HG03159 (cell line): Measurements from ENCODE around the gene BMP4.

Experiments
- ATAC-seq: cut with Tn5 transposase; IDR thresholded peaks from one replicate; pipeline ENCODE4 v1.9.1; 2021; ENCODE audit warnings: mild to moderate bottlenecking, moderate library complexity; ENCODE audit not compliant: unreplicated experiment

The BMP4 gene

DNA sequence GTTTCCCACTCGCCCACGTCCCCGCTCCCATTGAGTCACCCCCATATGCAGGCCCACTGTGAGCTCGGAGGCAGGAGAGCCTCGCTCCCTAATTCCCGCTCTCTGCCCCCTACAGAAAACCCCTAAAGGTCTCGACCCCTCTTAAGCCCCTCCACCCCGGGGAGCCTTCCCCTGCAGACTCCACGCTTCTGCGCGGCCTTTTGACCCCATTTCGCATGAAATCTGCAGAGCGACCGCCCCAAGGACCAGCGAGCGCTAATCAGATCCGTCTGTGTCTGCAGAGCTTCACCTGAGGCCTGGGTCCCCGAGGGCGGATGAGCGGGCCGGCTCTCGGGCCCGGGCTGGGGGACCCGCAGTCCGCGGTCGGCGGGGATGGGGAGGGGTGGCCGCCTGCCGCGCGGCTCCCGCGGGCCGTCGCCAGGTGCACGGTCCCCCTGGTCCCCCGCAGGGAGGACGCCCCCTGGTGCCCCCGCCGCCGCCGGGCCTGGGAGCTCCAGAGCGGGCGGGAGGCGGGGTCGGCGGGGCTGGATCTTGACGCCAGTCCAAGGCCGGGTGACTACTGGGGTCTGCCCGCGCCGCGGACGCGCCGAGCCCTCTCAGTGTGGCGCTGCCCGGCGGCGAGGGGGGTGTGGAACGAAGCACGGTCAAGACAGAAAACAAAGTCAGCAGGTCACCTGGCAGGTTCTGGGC lies 10.1 kb downstream of the BMP4 start:
- no peak for ATAC-seq

DNA sequence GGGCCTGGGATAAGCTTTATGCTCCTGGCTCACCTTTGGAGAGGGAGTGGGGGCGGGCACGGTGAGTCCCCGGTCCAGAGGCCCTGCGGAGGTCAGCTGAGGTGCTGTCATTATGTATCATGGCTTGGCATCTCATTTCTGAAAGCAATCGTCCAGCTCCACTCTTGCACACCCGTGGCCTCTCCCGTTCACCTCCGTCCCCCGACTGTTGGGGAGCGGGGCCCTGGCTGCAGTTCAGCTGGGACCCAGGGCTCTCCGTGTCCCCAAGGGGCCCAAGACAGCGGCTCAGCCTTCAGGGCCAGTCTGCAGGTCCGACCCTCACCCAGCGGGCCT lies 10.6 kb downstream of the BMP4 start:
- no peak for ATAC-seq

- no peak for ATAC-seq
These were observed 12.9 kb downstream of the BMP4 start for GRCh38 chr14:53943751-53944083.

GRCh38 chr14:53942970-53943750 lies 13.5 kb downstream of the BMP4 start:
- no peak for ATAC-seq

GRCh38 chr14:53938136-53938837 lies 18.3 kb downstream of the BMP4 start:
- ATAC-seq: no peak

DNA sequence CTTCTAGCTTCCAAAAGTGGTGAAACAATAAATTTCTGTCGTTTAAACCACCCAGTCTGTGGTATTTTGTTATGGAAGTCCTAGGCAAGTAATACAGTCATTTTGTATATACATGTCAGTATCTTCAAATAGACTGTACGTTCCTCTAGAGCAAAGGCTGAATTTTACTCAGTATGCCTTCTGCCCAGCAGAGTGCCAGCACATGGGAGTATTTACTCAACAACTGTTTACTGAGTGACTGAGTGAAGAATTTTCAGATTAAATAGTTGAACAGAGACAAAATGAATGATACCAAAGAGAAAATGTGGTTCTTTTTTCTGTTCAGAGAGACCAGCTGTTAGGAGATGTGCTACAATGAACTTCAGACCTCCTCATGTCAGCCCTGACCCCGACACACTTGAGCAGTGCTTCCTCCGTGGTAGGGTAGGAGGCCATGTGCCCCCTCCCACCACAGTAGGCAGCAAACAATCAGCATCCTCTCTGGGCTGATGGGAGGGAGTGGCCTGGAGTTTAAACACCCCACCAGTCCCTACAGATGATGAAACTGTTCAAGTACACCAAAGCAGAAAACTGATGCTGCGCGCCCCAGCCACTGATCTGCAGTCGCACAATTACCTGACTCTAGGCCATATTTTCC lies 21.7 kb downstream of the BMP4 start:
- ATAC-seq: no peak

- ATAC-seq: no peak
These were observed 23.7 kb downstream of the BMP4 start for GRCh38 chr14:53932966-53933365.

GRCh38 chr14:53929871-53930715 lies 26.5 kb downstream of the BMP4 start:
- no peak for ATAC-seq

DNA sequence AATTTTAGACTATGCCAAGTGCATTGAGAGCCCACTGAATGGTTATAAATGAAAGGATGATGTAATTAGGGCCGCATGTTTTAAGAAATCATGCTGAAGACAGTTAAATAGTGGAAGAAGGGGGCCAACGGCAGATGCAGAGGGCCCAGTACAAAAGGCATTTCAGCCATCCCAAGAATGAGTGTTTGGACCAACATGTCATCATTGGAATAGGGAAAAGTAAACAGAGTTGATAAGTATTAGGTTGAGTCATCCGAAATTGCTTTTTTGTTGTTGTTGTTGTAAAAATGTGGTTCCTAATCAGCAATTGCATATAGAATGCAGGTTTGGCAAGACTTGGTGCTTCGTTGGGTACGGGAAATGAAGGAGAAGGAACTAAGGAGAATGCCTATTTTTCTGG lies 29.5 kb downstream of the BMP4 start:
- no peak for ATAC-seq

GRCh38 chr14:53925201-53925766 lies 31.3 kb downstream of the BMP4 start:
- ATAC-seq: no peak

- ATAC-seq: no peak
These were observed 31.9 kb downstream of the BMP4 start for GRCh38 chr14:53924753-53925152.

DNA sequence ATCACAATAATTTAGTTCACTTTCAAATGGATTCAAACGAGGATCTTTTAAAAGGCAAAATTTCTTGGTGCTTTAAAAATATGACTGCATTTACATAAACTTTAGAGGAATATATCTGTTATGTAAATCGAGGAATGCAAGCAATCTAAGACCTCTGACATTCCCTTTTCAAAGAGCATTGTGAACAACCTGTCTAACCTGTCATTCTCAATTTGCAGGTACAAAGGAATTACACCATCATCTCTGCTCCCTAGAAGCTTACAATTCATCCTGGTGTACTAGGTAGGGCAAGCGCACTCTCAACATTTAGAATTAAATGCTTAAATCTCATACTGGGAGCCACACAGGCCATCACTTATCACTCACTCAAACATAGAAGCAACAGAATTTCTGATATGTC lies 35.6 kb downstream of the BMP4 start:
- no peak for ATAC-seq

GRCh38 chr14:53916239-53916638 lies 40.4 kb downstream of the BMP4 start:
- no peak for ATAC-seq

- ATAC-seq: no peak
These were observed 41.1 kb downstream of the BMP4 start for GRCh38 chr14:53915364-53916014.

GRCh38 chr14:53912021-53912420 lies 44.6 kb downstream of the BMP4 start:
- no peak for ATAC-seq

DNA sequence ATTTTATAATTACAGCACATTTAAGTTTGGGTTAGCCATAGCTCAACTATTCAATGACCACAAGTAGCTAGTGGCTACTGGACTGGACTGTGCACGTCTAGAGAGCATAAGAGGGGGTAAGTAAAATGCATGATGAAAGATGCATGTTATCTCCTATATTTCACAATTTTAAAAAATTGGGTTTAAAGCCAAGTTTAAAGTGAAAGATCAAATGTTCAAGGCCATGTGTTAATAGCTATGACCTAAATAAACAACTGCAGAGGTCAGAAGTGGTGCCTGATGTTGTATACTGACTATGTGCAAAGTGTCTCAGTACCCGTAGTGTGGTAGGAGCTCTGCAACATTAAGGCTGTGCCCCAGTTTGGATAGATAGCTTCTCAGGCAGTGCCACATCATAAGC lies 48.2 kb downstream of the BMP4 start:
- no peak for ATAC-seq

DNA sequence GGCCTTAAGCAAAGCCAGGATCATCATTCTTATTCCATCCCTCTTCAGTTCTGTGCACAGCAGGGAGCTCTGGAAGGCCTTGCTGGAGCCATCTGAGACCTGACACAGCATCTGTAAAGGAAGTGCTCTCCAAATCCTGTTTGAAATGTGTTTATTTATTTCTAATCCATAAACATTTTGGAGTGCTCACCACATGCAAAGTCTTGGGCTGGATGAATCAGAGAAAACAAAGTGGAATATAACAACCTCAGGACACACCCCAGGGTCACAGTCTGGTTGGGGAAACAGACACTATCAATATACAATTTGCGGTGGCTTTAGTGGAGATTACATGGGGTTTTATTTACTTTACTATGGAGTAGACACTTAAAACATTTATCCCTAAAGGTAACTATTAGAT lies 54.3 kb downstream of the BMP4 start:
- ATAC-seq: no peak

DNA sequence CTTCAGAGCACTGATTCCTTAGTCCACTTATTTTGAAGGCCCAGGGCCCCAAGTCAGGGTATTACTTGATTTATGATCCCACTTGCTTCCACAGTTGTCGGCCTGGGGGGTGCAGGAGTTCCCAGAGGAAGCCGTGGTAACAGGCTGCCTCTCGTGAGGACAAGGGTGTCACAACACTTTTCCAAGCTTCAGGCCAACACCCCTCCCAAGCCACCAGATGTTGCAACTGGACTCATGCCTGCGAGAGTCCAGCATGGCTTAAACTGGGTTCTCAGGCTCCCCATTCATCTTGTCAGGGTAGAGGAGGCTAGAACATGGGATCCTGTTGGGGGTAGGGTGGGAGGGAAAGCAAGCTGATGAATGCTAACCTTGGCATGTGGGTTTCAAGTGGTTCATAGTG lies 56.1 kb downstream of the BMP4 start:
- ATAC-seq: no peak
